ENCODE data around the gene GOLM1.

GOLM1 gene

DNA sequence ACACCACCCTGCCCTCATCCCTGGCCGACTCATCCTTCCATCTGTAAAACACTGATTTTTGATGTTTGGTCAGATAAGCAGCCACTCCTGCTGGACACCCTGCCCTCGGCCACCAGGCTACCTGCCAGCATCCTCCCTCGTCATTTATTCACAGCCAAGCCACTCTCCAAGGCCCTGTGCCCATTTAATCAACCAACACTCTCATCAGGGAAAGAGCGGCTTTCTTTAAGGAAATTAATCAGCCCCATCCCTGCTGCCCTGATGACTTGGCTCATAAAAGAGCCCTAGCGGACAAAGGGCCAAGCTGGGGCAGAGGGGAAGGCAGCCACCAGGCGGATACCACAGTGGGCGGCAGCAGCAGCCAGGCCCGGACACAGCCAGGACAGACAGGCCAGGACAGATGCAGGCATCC lies 52.4 kb downstream of the GOLM1 start:
- Histone ChIP-seq H3K4me3 (ENCODE audit: low read depth in 1 of 5, low read length in 5 of 5) (no peak overlapping the region), H3K36me3 (ENCODE audit: control insufficient read depth in 5 of 5, insufficient read depth in 5 of 5, low read length in 5 of 5) (no peaks in the 10 kb centered on the region), H3K9me3 (ENCODE audit: control insufficient read depth in 5 of 5, low read length in 5 of 5) (no peaks in the 10 kb centered on the region), H3K4me1 (ENCODE audit: control insufficient read depth in 5 of 5, insufficient read depth in 5 of 5, low read length in 5 of 5) (no peaks in the 10 kb centered on the region), H3K27me3 (ENCODE audit: control insufficient read depth in 5 of 5, insufficient read depth in 4 of 5, low read length in 5 of 5) (no peaks in the 10 kb centered on the region), H3K9ac (ENCODE audit: low read length in 5 of 5) (no peak overlapping the region), H3K27ac (ENCODE audit: low read depth, low read length) (no peak overlapping the region)

DNA sequence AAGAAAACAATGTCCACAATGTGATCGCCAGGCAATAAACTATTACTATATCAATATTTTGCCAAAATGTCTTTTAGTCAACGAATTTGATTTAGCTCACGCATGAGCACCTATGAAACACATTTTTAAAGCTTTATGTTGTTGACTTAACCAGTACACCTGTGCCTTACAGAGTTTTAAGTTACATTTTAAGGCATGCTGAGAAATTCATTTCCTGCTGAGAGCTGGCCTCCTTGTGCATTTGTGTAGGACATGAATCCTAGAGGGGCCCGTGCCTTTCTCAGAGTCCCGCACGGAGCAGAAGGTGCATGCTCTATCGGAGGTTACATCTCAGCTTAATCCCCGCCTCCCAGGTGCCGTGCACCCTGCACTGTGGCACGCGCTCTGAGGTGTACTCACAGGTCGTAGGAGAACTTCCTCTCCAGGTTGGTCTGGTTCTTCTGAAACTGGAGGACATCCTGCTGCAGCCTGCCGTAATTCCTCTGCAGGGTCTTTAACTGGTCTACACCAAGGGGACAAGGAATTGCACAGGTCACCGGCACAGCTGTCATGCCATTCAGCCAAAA lies 53.2 kb downstream of the GOLM1 start:
- H3K9ac ChIP-seq (ENCODE audit: low read length in 5 of 5), result no peak overlapping the region
- peaks cover 0 to 5% (median 5%) of the 10 kb centered on the region in 5 donors for H3K4me1 ChIP-seq (ENCODE audit: control insufficient read depth in 5 of 5, insufficient read depth in 5 of 5, low read length in 5 of 5)
- H3K27ac ChIP-seq (ENCODE audit: low read depth, low read length), result no peak overlapping the region
- H3K27me3 ChIP-seq (ENCODE audit: control insufficient read depth in 5 of 5, insufficient read depth in 4 of 5, low read length in 5 of 5), result no peaks in the 10 kb centered on the region
- H3K36me3 ChIP-seq (ENCODE audit: control insufficient read depth in 5 of 5, insufficient read depth in 5 of 5, low read length in 5 of 5), result no peaks in the 10 kb centered on the region
- H3K9me3 ChIP-seq (ENCODE audit: control insufficient read depth in 5 of 5, low read length in 5 of 5), result no peaks in the 10 kb centered on the region
- no peak overlapping the region for H3K4me3 ChIP-seq (ENCODE audit: low read depth in 1 of 5, low read length in 5 of 5)

DNA sequence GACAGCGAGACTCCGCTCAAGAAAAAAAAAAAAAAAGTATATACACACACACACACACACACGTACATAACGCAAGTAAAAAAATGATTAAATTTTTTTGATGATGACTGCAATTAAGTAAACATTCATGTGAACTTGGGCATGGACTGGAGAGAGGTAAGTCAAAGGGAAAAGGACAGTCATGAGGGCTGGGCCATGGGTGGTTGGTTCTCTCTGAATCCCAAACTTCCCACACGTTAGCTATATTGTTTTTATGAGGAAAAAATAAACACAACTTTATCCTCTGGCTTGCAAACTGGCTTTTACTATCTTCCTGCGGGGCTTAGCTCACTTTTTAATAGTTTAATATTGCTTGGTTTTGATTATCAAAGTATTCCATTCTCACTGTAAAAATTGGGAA lies 53.7 kb downstream of the GOLM1 start:
- Histone ChIP-seq H3K9me3 (ENCODE audit: control insufficient read depth in 5 of 5, low read length in 5 of 5) (no peaks in the 10 kb centered on the region), H3K36me3 (ENCODE audit: control insufficient read depth in 5 of 5, insufficient read depth in 5 of 5, low read length in 5 of 5) (no peaks in the 10 kb centered on the region), H3K27me3 (ENCODE audit: control insufficient read depth in 5 of 5, insufficient read depth in 4 of 5, low read length in 5 of 5) (no peaks in the 10 kb centered on the region)

DNA sequence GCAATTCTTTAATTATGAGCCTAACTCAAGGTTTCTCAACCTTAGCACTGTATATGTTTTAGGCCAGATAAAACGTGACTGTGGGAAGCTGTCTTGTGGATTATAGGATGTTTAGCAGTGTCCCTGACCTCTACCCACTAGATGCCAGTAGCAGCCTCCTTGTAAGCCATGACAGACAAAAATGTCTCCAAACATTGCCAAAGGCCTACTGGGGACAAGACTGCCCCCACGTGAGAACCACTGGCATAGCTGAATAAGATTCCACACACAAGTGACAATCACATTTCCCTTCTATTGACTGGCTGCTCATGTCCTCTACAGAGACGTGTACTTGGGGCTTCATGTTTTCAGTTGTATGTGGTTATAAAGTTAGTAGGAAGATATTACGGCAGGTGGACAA lies 55.4 kb downstream of the GOLM1 start:
- H3K4me1 ChIP-seq (ENCODE audit: control insufficient read depth in 5 of 5, insufficient read depth in 5 of 5, low read length in 5 of 5), result peaks cover 0 to 7% (median 6%) of the 10 kb centered on the region in 5 donors
- no peaks in the 10 kb centered on the region for H3K9me3 ChIP-seq (ENCODE audit: control insufficient read depth in 5 of 5, low read length in 5 of 5)

More for the DNA sequence above, 53.7 kb downstream of the GOLM1 start:
- H3K27ac ChIP-seq (ENCODE audit: low read depth, low read length), result no peak overlapping the region
- H3K4me3 ChIP-seq (ENCODE audit: low read depth in 1 of 5, low read length in 5 of 5), result no peak overlapping the region
- H3K4me1 ChIP-seq (ENCODE audit: control insufficient read depth in 5 of 5, insufficient read depth in 5 of 5, low read length in 5 of 5), result peaks cover 0 to 7% (median 6%) of the 10 kb centered on the region in 5 donors
- no peak overlapping the region for H3K9ac ChIP-seq (ENCODE audit: low read length in 5 of 5)

DNA sequence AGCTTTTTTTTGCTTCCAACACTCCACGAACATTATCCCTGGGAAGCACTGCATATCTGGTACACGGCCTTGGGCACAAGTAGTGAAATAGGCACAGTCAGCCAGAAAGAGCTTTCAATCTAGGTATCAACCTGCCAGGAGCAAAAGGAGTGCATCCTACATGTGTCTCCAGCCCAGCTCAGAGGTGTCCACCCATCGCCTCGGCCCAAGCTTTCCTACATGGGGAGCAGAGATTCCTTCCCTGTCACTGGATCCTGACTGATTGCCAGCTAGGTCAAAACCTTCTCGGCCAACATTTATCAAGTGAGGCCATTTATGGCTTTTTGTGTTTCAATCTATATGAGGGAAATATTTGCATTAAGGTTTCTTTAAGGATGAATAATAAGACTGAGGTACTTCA lies 55.8 kb downstream of the GOLM1 start:
- no peak overlapping the region for H3K27ac ChIP-seq (ENCODE audit: low read depth, low read length)
- H3K9ac ChIP-seq (ENCODE audit: low read length in 5 of 5), result no peak overlapping the region
- H3K9me3 ChIP-seq (ENCODE audit: control insufficient read depth in 5 of 5, low read length in 5 of 5), result no peaks in the 10 kb centered on the region
- no peaks in the 10 kb centered on the region for H3K27me3 ChIP-seq (ENCODE audit: control insufficient read depth in 5 of 5, insufficient read depth in 4 of 5, low read length in 5 of 5)
- H3K36me3 ChIP-seq (ENCODE audit: control insufficient read depth in 5 of 5, insufficient read depth in 5 of 5, low read length in 5 of 5), result no peaks in the 10 kb centered on the region
- H3K4me3 ChIP-seq (ENCODE audit: low read depth in 1 of 5, low read length in 5 of 5), result no peak overlapping the region
- peaks cover 0 to 7% (median 6%) of the 10 kb centered on the region in 5 donors for H3K4me1 ChIP-seq (ENCODE audit: control insufficient read depth in 5 of 5, insufficient read depth in 5 of 5, low read length in 5 of 5)

More for the DNA sequence above, 55.4 kb downstream of the GOLM1 start:
- H3K4me3 ChIP-seq (ENCODE audit: low read depth in 1 of 5, low read length in 5 of 5), result no peak overlapping the region
- no peak overlapping the region for H3K27ac ChIP-seq (ENCODE audit: low read depth, low read length)
- H3K27me3 ChIP-seq (ENCODE audit: control insufficient read depth in 5 of 5, insufficient read depth in 4 of 5, low read length in 5 of 5), result no peaks in the 10 kb centered on the region
- H3K36me3 ChIP-seq (ENCODE audit: control insufficient read depth in 5 of 5, insufficient read depth in 5 of 5, low read length in 5 of 5), result no peaks in the 10 kb centered on the region
- no peak overlapping the region for H3K9ac ChIP-seq (ENCODE audit: low read length in 5 of 5)

DNA sequence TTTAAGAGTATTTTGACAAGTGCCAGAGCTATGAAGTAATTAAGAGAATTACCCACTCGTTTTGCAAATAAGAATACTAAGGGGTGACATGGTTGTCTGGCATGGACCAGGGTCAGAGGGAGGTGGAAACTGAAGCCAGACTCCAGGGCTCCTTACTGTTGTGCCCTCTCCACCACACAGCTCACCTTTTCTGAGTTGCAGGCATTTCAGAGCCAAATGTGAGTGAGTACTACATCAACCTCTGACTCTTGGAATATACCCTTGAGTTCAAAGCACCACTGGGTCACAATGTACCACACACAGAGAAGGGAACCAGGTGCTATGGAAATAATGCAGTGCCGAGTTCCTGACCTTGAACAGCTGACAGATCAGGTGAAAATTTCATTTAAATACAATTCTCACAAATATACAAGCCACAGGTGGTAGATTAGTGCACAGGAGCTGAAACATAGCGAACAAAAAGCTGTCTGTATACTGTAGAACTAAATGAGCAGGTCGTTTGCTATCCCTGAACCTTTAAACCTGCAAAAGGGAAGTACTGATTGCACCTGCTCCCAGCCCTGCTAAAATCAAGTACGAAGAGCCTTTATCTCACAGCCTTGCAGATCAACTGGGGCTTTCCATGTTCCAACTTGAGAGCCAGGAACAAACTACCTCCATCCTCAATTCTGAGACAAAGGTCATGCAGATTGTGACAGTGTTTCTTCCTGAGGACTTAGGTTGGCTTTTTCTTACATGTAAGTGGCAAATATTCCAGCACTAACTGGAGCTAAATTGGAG lies 57.0 kb downstream of the GOLM1 start:
- H3K27ac ChIP-seq (ENCODE audit: low read depth, low read length), result no peak overlapping the region
- no peak overlapping the region for H3K9ac ChIP-seq (ENCODE audit: low read length in 5 of 5)
- H3K27me3 ChIP-seq (ENCODE audit: control insufficient read depth in 5 of 5, insufficient read depth in 4 of 5, low read length in 5 of 5), result no peaks in the 10 kb centered on the region
- H3K9me3 ChIP-seq (ENCODE audit: control insufficient read depth in 5 of 5, low read length in 5 of 5), result no peaks in the 10 kb centered on the region
- H3K36me3 ChIP-seq (ENCODE audit: control insufficient read depth in 5 of 5, insufficient read depth in 5 of 5, low read length in 5 of 5), result no peaks in the 10 kb centered on the region
- peaks cover 0 to 7% (median 6%) of the 10 kb centered on the region in 5 donors for H3K4me1 ChIP-seq (ENCODE audit: control insufficient read depth in 5 of 5, insufficient read depth in 5 of 5, low read length in 5 of 5)
- H3K4me3 ChIP-seq (ENCODE audit: low read depth in 1 of 5, low read length in 5 of 5), result no peak overlapping the region

DNA sequence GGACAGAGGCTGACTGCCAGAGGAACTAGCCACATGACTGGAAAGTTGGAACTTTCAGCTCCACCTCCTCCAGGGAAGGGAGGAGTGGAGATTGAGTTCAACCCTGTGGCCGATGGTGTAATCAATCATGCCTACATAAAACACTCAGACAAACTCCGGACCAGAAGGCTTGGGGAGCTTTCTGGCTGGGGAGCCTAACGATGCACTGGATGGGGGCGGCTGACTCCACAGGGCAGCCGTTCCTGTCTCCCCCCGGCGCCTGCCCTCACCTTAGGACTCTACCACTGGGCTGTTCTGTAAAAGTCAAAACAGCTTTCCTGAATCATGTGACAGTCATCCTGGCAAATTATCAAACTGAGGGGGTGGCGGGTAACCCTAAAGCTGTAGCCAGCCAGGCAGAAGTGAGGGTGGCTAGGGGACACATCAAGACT lies 58.0 kb downstream of the GOLM1 start:
- no peaks in the 10 kb centered on the region for H3K9me3 ChIP-seq (ENCODE audit: control insufficient read depth in 5 of 5, low read length in 5 of 5)
- H3K9ac ChIP-seq (ENCODE audit: low read length in 5 of 5), result peak overlapping the region in 1 of 5 donors; percentile 24
- H3K27ac ChIP-seq (ENCODE audit: low read depth, low read length), result no peak overlapping the region
- peaks cover 0 to under 1% (median 0%) of the 10 kb centered on the region in 5 donors for H3K36me3 ChIP-seq (ENCODE audit: control insufficient read depth in 5 of 5, insufficient read depth in 5 of 5, low read length in 5 of 5)
- peak overlapping the region in 3 of 5 donors; percentile 24 to 46 (median 32) for H3K4me3 ChIP-seq (ENCODE audit: low read depth in 1 of 5, low read length in 5 of 5)
- H3K27me3 ChIP-seq (ENCODE audit: control insufficient read depth in 5 of 5, insufficient read depth in 4 of 5, low read length in 5 of 5), result no peaks in the 10 kb centered on the region
- H3K4me1 ChIP-seq (ENCODE audit: control insufficient read depth in 5 of 5, insufficient read depth in 5 of 5, low read length in 5 of 5), result peaks cover 0 to 7% (median 6%) of the 10 kb centered on the region in 5 donors

DNA sequence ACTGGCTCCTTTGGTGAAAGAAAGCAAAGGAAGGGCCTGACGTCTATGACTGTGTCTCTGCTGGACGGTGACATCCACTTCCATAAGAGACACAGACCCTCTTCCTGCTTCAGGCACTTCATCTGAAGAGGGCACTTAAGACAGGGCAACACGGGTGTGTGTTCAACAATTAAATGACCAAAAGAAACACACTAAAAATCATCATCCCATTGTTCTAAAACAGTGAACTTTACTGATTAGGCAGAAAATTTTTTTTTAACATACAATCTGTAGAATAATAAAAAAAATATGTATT lies 58.5 kb downstream of the GOLM1 start:
- Histone ChIP-seq H3K27ac (ENCODE audit: low read depth, low read length) (no peak overlapping the region), H3K9ac (ENCODE audit: low read length in 5 of 5) (no peak overlapping the region), H3K27me3 (ENCODE audit: control insufficient read depth in 5 of 5, insufficient read depth in 4 of 5, low read length in 5 of 5) (no peaks in the 10 kb centered on the region), H3K4me3 (ENCODE audit: low read depth in 1 of 5, low read length in 5 of 5) (no peak overlapping the region), H3K36me3 (ENCODE audit: control insufficient read depth in 5 of 5, insufficient read depth in 5 of 5, low read length in 5 of 5) (peaks cover 0 to 6% (median 0%) of the 10 kb centered on the region in 5 donors), H3K4me1 (ENCODE audit: control insufficient read depth in 5 of 5, insufficient read depth in 5 of 5, low read length in 5 of 5) (peaks cover 0 to 7% (median 6%) of the 10 kb centered on the region in 5 donors), H3K9me3 (ENCODE audit: control insufficient read depth in 5 of 5, low read length in 5 of 5) (no peaks in the 10 kb centered on the region)

DNA sequence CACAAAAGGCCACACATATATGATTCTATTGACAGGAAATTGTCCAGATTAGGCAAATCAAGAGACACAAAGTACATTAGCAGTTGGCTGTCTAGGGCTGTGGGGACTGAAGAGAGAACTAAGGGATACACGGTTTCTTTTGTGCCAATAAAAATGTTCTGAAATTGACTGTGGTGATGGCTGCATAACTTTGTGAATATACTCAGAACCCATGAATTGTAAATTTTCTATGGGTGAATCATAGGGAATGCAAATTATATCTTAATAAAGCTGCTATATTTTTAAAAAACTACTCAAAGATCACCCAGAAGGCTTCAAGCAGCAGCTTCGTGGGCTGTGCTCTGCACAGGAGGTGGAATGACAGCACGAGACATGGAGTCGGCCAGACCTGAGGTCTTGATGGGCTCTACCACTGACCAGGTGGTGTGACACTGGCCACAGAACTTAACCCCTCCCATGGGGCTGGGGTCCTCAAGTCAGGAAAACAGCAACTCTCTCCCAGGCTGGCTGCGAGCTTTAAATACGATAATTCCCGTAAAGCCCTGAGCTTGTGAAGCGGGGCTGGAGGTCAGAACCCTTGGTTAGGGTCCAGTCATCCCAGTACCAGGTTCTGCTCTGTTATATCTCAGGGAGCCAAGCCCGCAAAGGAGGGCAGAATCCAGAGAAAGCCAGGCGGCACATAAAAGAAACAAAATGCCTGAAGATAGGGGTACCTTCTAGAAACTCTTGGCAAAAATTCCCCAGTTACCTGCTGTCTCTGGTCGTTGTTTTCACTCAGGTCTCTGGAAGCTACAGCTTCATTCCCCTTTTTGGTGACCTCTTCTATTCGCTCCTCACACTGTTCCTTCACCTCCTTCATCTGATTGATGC lies 59.1 kb downstream of the GOLM1 start:
- Histone ChIP-seq H3K4me3 (ENCODE audit: low read depth in 1 of 5, low read length in 5 of 5) (no peak overlapping the region), H3K9ac (ENCODE audit: low read length in 5 of 5) (no peak overlapping the region), H3K27me3 (ENCODE audit: control insufficient read depth in 5 of 5, insufficient read depth in 4 of 5, low read length in 5 of 5) (no peaks in the 10 kb centered on the region), H3K9me3 (ENCODE audit: control insufficient read depth in 5 of 5, low read length in 5 of 5) (no peaks in the 10 kb centered on the region), H3K27ac (ENCODE audit: low read depth, low read length) (no peak overlapping the region), H3K36me3 (ENCODE audit: control insufficient read depth in 5 of 5, insufficient read depth in 5 of 5, low read length in 5 of 5) (peaks cover 0 to 6% (median 0%) of the 10 kb centered on the region in 5 donors), H3K4me1 (ENCODE audit: control insufficient read depth in 5 of 5, insufficient read depth in 5 of 5, low read length in 5 of 5) (peaks cover 0 to 7% (median 6%) of the 10 kb centered on the region in 5 donors)

DNA sequence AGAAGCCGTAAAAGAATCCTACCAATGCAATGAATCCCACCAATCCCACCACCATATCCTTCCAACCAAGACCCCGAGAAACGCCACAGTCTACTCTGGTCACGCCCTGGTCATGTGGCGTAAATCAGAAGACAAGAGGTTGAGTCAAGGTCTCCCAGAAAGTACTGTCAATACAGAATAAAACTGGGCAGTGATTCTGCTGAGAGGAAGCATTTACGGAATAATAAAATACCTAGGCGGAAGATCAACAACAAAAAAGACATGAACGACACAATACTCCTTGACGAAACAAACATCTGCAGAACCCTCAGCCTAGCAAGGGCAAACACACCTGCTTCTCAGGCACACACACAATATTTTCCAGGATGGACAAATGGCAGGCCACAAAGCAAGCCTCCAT lies 62.8 kb downstream of the GOLM1 start:
- Histone ChIP-seq H3K9me3 (ENCODE audit: control insufficient read depth in 5 of 5, low read length in 5 of 5) (no peaks in the 10 kb centered on the region), H3K27me3 (ENCODE audit: control insufficient read depth in 5 of 5, insufficient read depth in 4 of 5, low read length in 5 of 5) (no peaks in the 10 kb centered on the region), H3K4me1 (ENCODE audit: control insufficient read depth in 5 of 5, insufficient read depth in 5 of 5, low read length in 5 of 5) (peaks cover 0 to 6% (median 5%) of the 10 kb centered on the region in 5 donors), H3K9ac (ENCODE audit: low read length in 5 of 5) (no peak overlapping the region), H3K27ac (ENCODE audit: low read depth, low read length) (no peak overlapping the region), H3K4me3 (ENCODE audit: low read depth in 1 of 5, low read length in 5 of 5) (no peak overlapping the region), H3K36me3 (ENCODE audit: control insufficient read depth in 5 of 5, insufficient read depth in 5 of 5, low read length in 5 of 5) (peaks cover 0 to 22% (median 2%) of the 10 kb centered on the region in 5 donors)

Data from subcutaneous abdominal adipose tissue (tissue), 5 donors.